B cell (primary cell): ENCODE measurements around the gene LRCOL1. TPM values are rescaled to one million over a fixed set of nuclear protein-coding genes. Genes with fewer than 3 reads are reported as not detected.

ENCODE experiments used
- ATAC-seq: fragments of 200-7000 bp; cut with Tn5 transposase; one replicate; pipeline ENCODE4 v1.10.0; 2021; ENCODE audit warnings: low read depth, mild to moderate bottlenecking, moderate number of reproducible peaks, moderate library complexity
- CTCF ChIA-PET: fragments of 350-600 bp; sonication (Branson Sonifier 250); formaldehyde crosslinking; loops from one replicate; lab custom pipeline; 2021; ENCODE audit warnings: antibody characterized with exemption, inconsistent platforms; lab: Charles Lee
- POLR2A ChIA-PET: fragments of 350-600 bp; sonication (Branson Sonifier 250); formaldehyde crosslinking; loops from one replicate; lab custom pipeline; 2021; ENCODE audit warnings: antibody characterized with exemption; lab: Charles Lee
- DNase-seq: peaks from one replicate; pipeline ENCODE4 v3.0.0; 2013
- H2AFZ ChIP-seq: 2 replicates; pipeline ENCODE4 v1.6.1; 2012; ENCODE audit warnings: mild to moderate bottlenecking, low read depth, low read length; ENCODE audit not compliant: insufficient read depth, poor library complexity, severe bottlenecking
- H3K27ac ChIP-seq, 2 donors: 1 replicate in 1 of 2; 2 replicates in 1 of 2; pipeline ENCODE4 v1.5.1; 2012 to 2013; ENCODE audit warnings: low read length in 2 of 2, mild to moderate bottlenecking in 2 of 2, moderate library complexity in 1 of 2
- H3K27me3 ChIP-seq, 4 experiments: fragments of 200-600 bp in 1 of 4; sonication (generic) in 1 of 4; replicated peaks in 1 of 4; 1 replicate in 2 of 4; 2 replicates in 2 of 4; pipeline versions ENCODE4 v1.6.1 to v1.7.0; 2013 to 2016; ENCODE audit warnings: low read length in 3 of 4, mild to moderate bottlenecking in 2 of 4, mixed read lengths in 1 of 4, moderate library complexity in 1 of 4; ENCODE audit not compliant: insufficient read depth in 4 of 4, control insufficient read depth in 3 of 4; ENCODE audit errors: control extremely low read depth in 1 of 4
- H3K36me3 ChIP-seq, 2 experiments: replicated peaks in 1 of 2; 1 replicate in 1 of 2; 2 replicates in 1 of 2; pipeline versions ENCODE4 v1.6.1 to v1.7.1; 2013; ENCODE audit warnings: low read length in 1 of 2; ENCODE audit not compliant: insufficient read depth in 2 of 2, control insufficient read depth in 1 of 2; ENCODE audit errors: control extremely low read depth in 1 of 2, extremely low read depth in 1 of 2
- H3K4me1 ChIP-seq, 2 donors: fragments of 200-600 bp in 1 of 2; sonication (generic) in 1 of 2; 1 replicate in 1 of 2; 2 replicates in 1 of 2; pipeline versions ENCODE4 v1.5.1 to v1.6.1; 2013 to 2017; ENCODE audit warnings: low read length in 2 of 2; ENCODE audit not compliant: control insufficient read depth in 2 of 2, insufficient read depth in 2 of 2
- H3K4me2 ChIP-seq: replicated peaks from 2 replicates; pipeline ENCODE3; 2012; ENCODE audit warnings: mild to moderate bottlenecking, low read depth, low read length; ENCODE audit not compliant: poor library complexity, severe bottlenecking
- H3K4me3 ChIP-seq, 5 experiments: fragments of 200-600 bp in 1 of 5; sonication (generic) in 1 of 5; 1 replicate in 3 of 5; 2 replicates in 2 of 5; pipeline versions ENCODE4 v1.5.1 to v1.7.0; 2011 to 2016; ENCODE audit warnings: low read length in 4 of 5, mild to moderate bottlenecking in 4 of 5, low read depth in 2 of 5, control low read depth in 1 of 5, moderate library complexity in 1 of 5; ENCODE audit not compliant: insufficient read depth in 1 of 5; ENCODE audit errors: control extremely low read depth in 1 of 5, extremely low read depth in 1 of 5
- H3K79me2 ChIP-seq: fragments of 200-600 bp; sonication (generic); one replicate; pipeline ENCODE4 v1.6.0; 2016; ENCODE audit warnings: low read length; ENCODE audit not compliant: control insufficient read depth, insufficient read depth
- H3K9ac ChIP-seq: fragments of 200-600 bp; sonication (generic); 2 replicates; pipeline ENCODE4 v1.6.1; 2017; ENCODE audit warnings: mild to moderate bottlenecking, low read length, moderate library complexity
- H3K9me3 ChIP-seq, 3 donors: one replicate each; pipeline versions ENCODE4 v1.6.1 to v1.7.1; 2013; ENCODE audit warnings: low read length in 2 of 3; ENCODE audit not compliant: control insufficient read depth in 2 of 3, insufficient read depth in 1 of 3; ENCODE audit errors: control extremely low read depth in 1 of 3
- H4K20me1 ChIP-seq: 2 replicates; pipeline ENCODE4 v1.6.0; 2012; ENCODE audit warnings: mild to moderate bottlenecking, low read length; ENCODE audit not compliant: insufficient read depth, control insufficient read depth, poor library complexity, severe bottlenecking
- H3K27ac Mint-ChIP-seq: one replicate; pipeline ENCODE4 v1.8.0; 2021; ENCODE audit warnings: mixed read lengths
- H3K27me3 Mint-ChIP-seq: one replicate; pipeline ENCODE4 v1.8.0; 2021; ENCODE audit warnings: mixed read lengths
- H3K4me1 Mint-ChIP-seq: one replicate; pipeline ENCODE4 v1.8.0; 2021; ENCODE audit warnings: mixed read lengths
- H3K4me3 Mint-ChIP-seq: one replicate; pipeline ENCODE4 v1.8.0; 2021; ENCODE audit warnings: mixed read lengths
- H3K9me3 Mint-ChIP-seq: one replicate; pipeline ENCODE4 v1.8.0; 2022; ENCODE audit warnings: mixed read lengths; ENCODE audit not compliant: insufficient read depth
- CTCF ChIP-seq: fragments of 200-600 bp; IDR thresholded peaks from one replicate; pipeline ENCODE4 v1.8.0; 2022; ENCODE audit warnings: antibody characterized with exemption, mild to moderate bottlenecking
- EZH2 ChIP-seq: IDR thresholded peaks from 2 replicates; pipeline ENCODE4 v1.6.1; 2012; ENCODE audit warnings: borderline replicate concordance, low read depth, mild to moderate bottlenecking, moderate library complexity, low read length; ENCODE audit not compliant: insufficient read depth, poor library complexity, severe bottlenecking
- WGBS: methylation state at CpG from one replicate; pipeline ENCODE4 v1.1.5; 2013; ENCODE audit warnings: missing lambda C conversion rate; ENCODE audit not compliant: insufficient coverage; 5-methylcytosine and 5-hydroxymethylcytosine counted together
- intact Hi-C: fragments of 100-400 bp; cut with micrococcal nuclease; formaldehyde crosslinking; loops from one replicate; pipeline ENCODE4 v1.10.0; 2022
- polyA plus RNA-seq: library from polyadenylated mRNA; depleted of rRNA; stranded (reverse); fragments of >200 nt; gene quantifications from 2 replicates; pipeline ENCODE4 v1.2.3, GENCODE V29; 2012
- total RNA-seq, 2 donors: library from RNA; stranded (reverse); fragments of 120-200 nt in 1 of 2; gene quantifications; 1 replicate in 1 of 2; 2 replicates in 1 of 2; pipeline versions ENCODE4 v1.2.3 to v1.2.4, GENCODE V29; 2013 to 2022

The LRCOL1 gene
- total and polyA plus RNA-seq, 2 donors (not counting 1 experiment from before 2014, with no cell fraction given): not detected

- ChIA-PET CTCF (no interaction called here), POLR2A (no interaction called here)
- WGBS: 95% methylated on average over 35 of the region's 36 CpGs
- Histone ChIP-seq H3K9me3 (no peaks in the 10 kb centered on the region), H3K4me1 (no peaks in the 10 kb centered on the region), H3K36me3 (peaks cover 0 to 44% of the 10 kb centered on the region in 2 experiments), H3K4me3 (no peak overlapping the region), H3K9ac (no peak overlapping the region), H3K79me2 (peaks cover 4% of the 10 kb centered on the region), H2AFZ (no peak overlapping the region), H3K27me3 (no peaks in the 10 kb centered on the region), H4K20me1 (peaks cover 23% of the 10 kb centered on the region), H3K4me2 (no peak overlapping the region), H3K27ac (no peak overlapping the region)
- Mint-ChIP-seq H3K9me3 (no peaks in the 10 kb centered on the region), H3K4me1 (no peaks in the 10 kb centered on the region), H3K27ac (no peak overlapping the region), H3K27me3 (no peaks in the 10 kb centered on the region), H3K4me3 (no peak overlapping the region)
- intact Hi-C loops: no loop called here
- DNase-seq (no peak), ATAC-seq (no peak)
- TF ChIP-seq EZH2: no peak
Measured at GRCh38 chr12:132572801-132573760, 37.3 kb downstream of the LRCOL1 start.

GRCh38 chr12:132572106-132572505 is 38.3 kb downstream of the LRCOL1 start:
- TF ChIP-seq EZH2: no peak
- no peak for TF ChIP-seq CTCF
- DNase-seq (no peak), ATAC-seq (no peak)
- Mint-ChIP-seq H3K27ac (no peak overlapping the region), H3K27me3 (no peaks in the 10 kb centered on the region), H3K9me3 (no peaks in the 10 kb centered on the region), H3K4me1 (no peaks in the 10 kb centered on the region), H3K4me3 (no peak overlapping the region)
- Histone ChIP-seq H3K79me2 (peaks cover 12% of the 10 kb centered on the region), H2AFZ (no peak overlapping the region), H3K36me3 (peaks cover 0 to 44% of the 10 kb centered on the region in 2 experiments), H3K9ac (no peak overlapping the region), H3K4me2 (no peak overlapping the region), H3K4me1 (no peaks in the 10 kb centered on the region), H3K9me3 (no peaks in the 10 kb centered on the region), H4K20me1 (peaks cover 33% of the 10 kb centered on the region), H3K27ac (no peak overlapping the region), H3K4me3 (no peak overlapping the region), H3K27me3 (no peaks in the 10 kb centered on the region)
- intact Hi-C loops: no loop called here
- CTCF ChIA-PET: no interaction called here
- POLR2A ChIA-PET: no interaction called here
- WGBS: 95% methylated on average over 24 of the region's 26 CpGs
